Bronchial epithelial cell (primary cell): ENCODE data around the gene KRTAP9-1. TPM values are rescaled to one million over a fixed set of nuclear protein-coding genes. Genes with fewer than 3 reads are reported as not detected.
"Not testable (repeated sequence)": the region's sequence is repeated elsewhere in the genome, so short reads cannot be mapped to it uniquely, and the experiment has no call there.

Source experiments
- DNase-seq: peaks from one replicate; pipeline ENCODE4 v3.0.0-alpha.2; 2010; ENCODE audit warnings: low read depth
- FAIRE-seq: peaks from 2 replicates; lab custom pipeline; 2011; peaks lifted over from hg19 to GRCh38; lab: Jason Lieb, UNC
- H3K27me3 ChIP-seq: 2 replicates; pipeline ENCODE4 v1.5.1; 2011; ENCODE audit warnings: low read length; ENCODE audit not compliant: control insufficient read depth, insufficient read depth
- H3K36me3 ChIP-seq: 2 replicates; pipeline ENCODE4 v1.5.1; 2011; ENCODE audit warnings: low read length; ENCODE audit not compliant: control insufficient read depth, insufficient read depth
- H3K4me3 ChIP-seq: 2 replicates; pipeline ENCODE4 v1.5.1; 2011; ENCODE audit warnings: mild to moderate bottlenecking, low read depth, low read length, control low read depth
- total RNA-seq: library from RNA; depleted of rRNA; stranded (reverse); fragments of >200 nt; gene quantifications from 2 replicates; pipeline ENCODE4 v1.2.1, GENCODE V29; 2014
- TF ChIP-seq, protein P1 (sequence below): IDR thresholded peaks from 2 replicates; pipeline ENCODE4 v1.5.1; 2011; ENCODE audit warnings: mild to moderate bottlenecking, moderate library complexity, low read length, control low read depth, inconsistent platforms; ENCODE audit not compliant: insufficient read depth, severe bottlenecking

Gene KRTAP9-1, protein sequence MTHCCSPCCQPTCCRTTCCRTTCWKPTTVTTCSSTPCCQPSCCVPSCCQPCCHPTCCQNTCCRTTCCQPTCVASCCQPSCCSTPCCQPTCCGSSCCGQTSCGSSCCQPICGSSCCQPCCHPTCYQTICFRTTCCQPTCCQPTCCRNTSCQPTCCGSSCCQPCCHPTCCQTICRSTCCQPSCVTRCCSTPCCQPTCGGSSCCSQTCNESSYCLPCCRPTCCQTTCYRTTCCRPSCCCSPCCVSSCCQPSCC
- not detected in 2 replicates for total RNA-seq

DNA sequence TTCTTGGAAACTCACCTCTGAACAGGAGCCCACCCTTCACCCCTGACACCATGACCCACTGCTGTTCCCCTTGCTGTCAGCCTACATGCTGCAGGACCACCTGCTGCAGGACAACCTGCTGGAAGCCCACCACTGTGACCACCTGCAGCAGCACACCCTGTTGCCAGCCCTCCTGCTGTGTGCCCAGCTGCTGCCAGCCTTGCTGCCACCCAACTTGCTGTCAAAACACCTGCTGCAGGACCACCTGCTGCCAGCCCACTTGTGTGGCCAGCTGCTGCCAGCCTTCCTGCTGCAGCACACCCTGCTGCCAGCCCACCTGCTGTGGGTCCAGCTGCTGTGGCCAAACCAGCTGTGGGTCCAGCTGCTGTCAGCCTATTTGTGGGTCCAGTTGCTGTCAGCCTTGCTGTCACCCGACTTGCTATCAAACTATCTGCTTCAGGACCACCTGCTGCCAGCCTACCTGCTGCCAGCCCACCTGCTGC, at the start of gene KRTAP9-1:
Gene KRTAP9-1 (plus strand): TSS at position 51 of the 482 bp plus-strand sequence. CDS start 0 bp downstream, at position 51.
- H3K4me3 ChIP-seq, FAIRE-seq, H3K36me3 ChIP-seq, H3K27me3 ChIP-seq, DNase-seq: not testable (repeated sequence)

DNA sequence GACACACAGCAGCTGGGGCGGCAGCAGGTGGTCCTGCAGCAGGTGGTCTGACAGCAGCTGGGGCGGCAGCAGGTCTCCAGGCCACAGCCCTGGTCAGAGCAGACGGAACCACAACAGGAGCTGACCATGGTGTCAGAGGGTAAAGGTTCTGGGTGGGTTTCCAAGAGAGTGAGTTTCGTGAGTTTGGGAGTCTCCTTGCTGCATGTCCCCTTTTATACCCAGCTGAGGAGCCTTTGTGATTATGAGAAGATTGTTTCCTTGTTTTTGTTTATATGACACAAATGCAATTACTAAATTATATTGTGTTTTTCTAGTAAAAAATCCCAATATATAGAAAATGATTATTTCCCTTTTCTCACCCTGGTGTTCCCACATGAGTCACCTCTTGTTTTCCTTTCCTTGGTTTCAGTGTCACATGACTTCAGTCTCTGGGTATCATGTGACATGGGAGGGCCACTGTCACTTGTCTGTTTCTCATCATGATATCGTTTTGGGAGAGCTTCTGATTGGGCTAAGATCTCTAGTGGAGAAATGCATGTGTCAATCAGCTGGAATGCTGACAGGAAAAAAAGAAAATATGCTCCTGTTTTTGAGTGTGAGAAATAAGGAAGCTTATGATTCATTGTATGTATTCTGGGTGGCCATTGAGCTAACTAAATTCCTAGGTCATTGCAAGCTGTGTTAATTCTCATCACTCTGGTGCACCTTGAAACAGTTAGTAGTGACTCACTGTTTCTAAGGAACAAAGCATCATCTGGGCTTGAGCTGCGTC, 49.1 kb upstream of the KRTAP9-1 start, which contains the start of gene KRTAP4-6:
Gene KRTAP4-6 (minus strand): TSS at position 185 of the 772 bp plus-strand sequence. CDS start 57 bp downstream, at position 128.
- TF ChIP-seq, protein P1, sequence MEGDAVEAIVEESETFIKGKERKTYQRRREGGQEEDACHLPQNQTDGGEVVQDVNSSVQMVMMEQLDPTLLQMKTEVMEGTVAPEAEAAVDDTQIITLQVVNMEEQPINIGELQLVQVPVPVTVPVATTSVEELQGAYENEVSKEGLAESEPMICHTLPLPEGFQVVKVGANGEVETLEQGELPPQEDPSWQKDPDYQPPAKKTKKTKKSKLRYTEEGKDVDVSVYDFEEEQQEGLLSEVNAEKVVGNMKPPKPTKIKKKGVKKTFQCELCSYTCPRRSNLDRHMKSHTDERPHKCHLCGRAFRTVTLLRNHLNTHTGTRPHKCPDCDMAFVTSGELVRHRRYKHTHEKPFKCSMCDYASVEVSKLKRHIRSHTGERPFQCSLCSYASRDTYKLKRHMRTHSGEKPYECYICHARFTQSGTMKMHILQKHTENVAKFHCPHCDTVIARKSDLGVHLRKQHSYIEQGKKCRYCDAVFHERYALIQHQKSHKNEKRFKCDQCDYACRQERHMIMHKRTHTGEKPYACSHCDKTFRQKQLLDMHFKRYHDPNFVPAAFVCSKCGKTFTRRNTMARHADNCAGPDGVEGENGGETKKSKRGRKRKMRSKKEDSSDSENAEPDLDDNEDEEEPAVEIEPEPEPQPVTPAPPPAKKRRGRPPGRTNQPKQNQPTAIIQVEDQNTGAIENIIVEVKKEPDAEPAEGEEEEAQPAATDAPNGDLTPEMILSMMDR: no peak
- Histone ChIP-seq H3K27me3 (no peaks in the 10 kb centered on the region), H3K36me3 (no peaks in the 10 kb centered on the region), H3K4me3 (no peak within 1 kb of the TSS)
- FAIRE-seq: peak; percentile 88
- DNase-seq: peak; percentile 98

DNA sequence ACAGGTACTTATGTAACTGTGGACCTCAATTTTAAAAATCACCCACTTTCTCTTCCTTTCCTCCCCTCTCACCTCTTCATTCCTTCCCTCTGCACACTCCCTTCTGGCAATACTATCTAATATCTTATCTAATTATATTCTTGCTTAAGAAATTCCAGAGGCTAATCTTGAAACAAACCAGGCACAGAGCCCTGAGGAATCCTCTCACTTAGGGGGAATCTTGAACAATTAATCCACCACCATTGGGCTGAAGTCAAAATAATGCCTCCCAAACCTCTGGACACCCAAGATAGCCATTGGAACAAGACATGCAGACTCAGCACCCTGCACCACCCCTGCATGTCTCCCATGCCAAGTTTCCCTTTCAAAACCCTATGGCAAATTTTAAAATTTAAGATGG, 48.3 kb upstream of the KRTAP9-1 start:
- Histone ChIP-seq H3K36me3 (no peaks in the 10 kb centered on the region), H3K4me3 (no peak overlapping the region), H3K27me3 (no peaks in the 10 kb centered on the region)
- FAIRE-seq (no peak), DNase-seq (no peak)
- TF ChIP-seq, protein P1: no peak

DNA sequence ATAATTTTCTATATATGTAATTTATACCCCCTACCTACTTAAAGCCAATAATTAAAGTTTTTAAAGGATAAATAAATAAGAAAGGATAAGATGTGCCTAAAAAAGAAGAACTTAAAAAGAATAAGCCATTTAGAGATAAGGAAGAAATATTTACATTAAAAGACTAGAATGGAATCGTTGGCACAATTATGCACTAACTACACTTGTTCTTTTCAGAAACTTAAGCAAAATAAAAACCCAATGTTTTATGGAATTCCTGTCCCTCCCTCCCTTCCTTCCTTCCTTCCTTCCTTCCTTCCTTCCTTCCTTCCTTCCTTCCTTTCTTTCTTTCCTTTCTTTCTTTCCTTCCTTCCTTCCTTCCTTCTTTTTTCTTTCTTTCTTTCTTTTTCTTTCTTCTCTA, 44.8 kb upstream of the KRTAP9-1 start:
- H3K4me3 ChIP-seq: no peak overlapping the region
- no peaks in the 10 kb centered on the region for H3K27me3 ChIP-seq
- FAIRE-seq (no peak), DNase-seq (no peak)
- H3K36me3 ChIP-seq: no peaks in the 10 kb centered on the region
- TF ChIP-seq, protein P1: no peak

DNA sequence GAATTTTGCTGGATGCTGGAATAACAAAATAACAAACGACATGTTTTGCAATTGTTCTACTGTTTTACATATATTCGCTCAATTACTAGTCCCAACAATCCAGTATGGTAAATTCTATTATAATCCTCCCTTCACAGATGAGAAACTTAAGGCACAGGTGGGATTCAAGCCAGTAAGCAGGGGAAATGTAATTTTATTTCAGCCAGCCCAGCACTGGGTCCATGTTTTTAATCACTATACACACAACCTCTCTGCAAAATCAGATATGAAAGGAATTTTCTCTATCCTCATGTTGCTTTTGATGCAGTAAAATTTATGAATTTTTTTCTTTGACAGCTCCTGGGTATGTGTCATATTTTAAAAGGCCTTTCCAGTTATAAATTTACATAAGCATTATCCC, 44.4 kb upstream of the KRTAP9-1 start:
- H3K4me3 ChIP-seq: no peak overlapping the region

More for the DNA sequence above, 44.4 kb upstream of the KRTAP9-1 start:
- DNase-seq: no peak
- Histone ChIP-seq H3K36me3 (no peaks in the 10 kb centered on the region), H3K27me3 (no peaks in the 10 kb centered on the region)
- TF ChIP-seq, protein P1: no peak
- no peak for FAIRE-seq
